Uterus (tissue), 4 donors: ENCODE data around the gene LYPD4. TPM values are rescaled to one million over a fixed set of nuclear protein-coding genes. Genes with fewer than 3 reads are reported as not detected.

ENCODE experiments used
- DNase-seq, 2 donors: peaks; one replicate each; pipeline ENCODE4 v3.0.0-alpha.2; 2019 to 2020
- H3K27ac ChIP-seq, 2 donors: fragments of 200-600 bp; sonication (generic); 1 replicate in 1 of 2; 2 replicates in 1 of 2; pipeline ENCODE4 v1.5.1; 2016 to 2018
- H3K27me3 ChIP-seq, 2 donors: fragments of 200-600 bp; sonication (generic); one replicate each; pipeline ENCODE4 v1.5.1; 2018 to 2019; ENCODE audit warnings: control low read depth in 1 of 2
- H3K36me3 ChIP-seq, 2 donors: fragments of 200-600 bp; sonication (generic); one replicate each; pipeline ENCODE4 v1.5.1; 2019; ENCODE audit warnings: control low read depth in 1 of 2
- H3K4me1 ChIP-seq, 2 donors: fragments of 200-600 bp; sonication (generic); one replicate each; pipeline ENCODE4 v1.5.1; 2018 to 2019; ENCODE audit warnings: control low read depth in 1 of 2
- H3K4me3 ChIP-seq, 2 donors: fragments of 200-600 bp; sonication (generic); 1 replicate in 1 of 2; 2 replicates in 1 of 2; pipeline ENCODE4 v1.5.1; 2018 to 2019; ENCODE audit warnings: mild to moderate bottlenecking in 1 of 2
- H3K9me3 ChIP-seq, 2 donors: fragments of 200-600 bp; sonication (generic); one replicate each; pipeline ENCODE4 v1.5.1; 2019; ENCODE audit warnings: control low read depth in 1 of 2
- CTCF ChIP-seq, 4 experiments: fragments of 200-600 bp in 2 of 4; fragments of 450-650 bp in 2 of 4; sonication (generic) in 2 of 4; IDR thresholded peaks; one replicate each; pipeline ENCODE4 v1.5.1; 2016 to 2019; ENCODE audit warnings: antibody characterized with exemption in 4 of 4, mild to moderate bottlenecking in 2 of 4, moderate library complexity in 1 of 4
- POLR2A ChIP-seq, 2 donors: fragments of 450-650 bp; IDR thresholded peaks; one replicate each; pipeline ENCODE4 v1.6.1; 2016; ENCODE audit warnings: antibody characterized with exemption in 2 of 2, mild to moderate bottlenecking in 1 of 2, moderate library complexity in 1 of 2
- intact Hi-C: fragments of 100-400 bp; cut with DNase I; formaldehyde crosslinking; loops from one replicate; pipeline ENCODE4 v1.15.1; 2023; ENCODE audit warnings: low total_unique reads
- total RNA-seq, 4 donors: library from RNA; depleted of rRNA in 3 of 4; stranded (reverse); fragments of >200 nt in 3 of 4; gene quantifications; one replicate each; pipeline versions ENCODE4 v1.1.0 to v1.2.4, GENCODE V29; 2014 to 2023
- donor health status: DM: yes; HTN: yes; CAD: no.

Gene LYPD4
- total RNA-seq, 4 donors from 2014 or later: not detected

GRCh38 chr19:41883463-41883820 is 39.0 kb upstream of the LYPD4 start:
- DNase-seq: no peak
- no peaks in the 10 kb centered on the region for H3K36me3 ChIP-seq
- H3K27me3 ChIP-seq: no peaks in the 10 kb centered on the region
- H3K27ac ChIP-seq: peak overlapping the region; percentile 77 to 81
- H3K4me1 ChIP-seq: peaks cover 0 to 7% of the 10 kb centered on the region in 2 donors
- intact Hi-C loops: no loop called here
- peak overlapping the region; percentile 67 to 86 for H3K4me3 ChIP-seq
- H3K9me3 ChIP-seq: no peaks in the 10 kb centered on the region
- TF ChIP-seq CTCF (IDR thresholded peaks at IDR 0.05): no peak
- TF ChIP-seq POLR2A (IDR thresholded peaks at IDR 0.05): no peak

GRCh38 chr19:41882568-41883462 is 38.3 kb upstream of the LYPD4 start, which contains the start of gene ARHGEF1:
Gene ARHGEF1, plus strand, starts transcription at chr19:41883184. Its CDS starts 4,899 bp downstream, at chr19:41888083.
- peaks cover 0 to 7% of the 10 kb centered on the region in 2 donors for H3K4me1 ChIP-seq
- no peaks in the 10 kb centered on the region for H3K27me3 ChIP-seq
- peak within 1 kb of the TSS; percentile 77 to 81 for H3K27ac ChIP-seq
- no peaks in the 10 kb centered on the region for H3K9me3 ChIP-seq
- no peaks in the 10 kb centered on the region for H3K36me3 ChIP-seq
- H3K4me3 ChIP-seq: peak within 1 kb of the TSS; percentile 67 to 86
- TF ChIP-seq CTCF (IDR thresholded peaks at IDR 0.05): peak in 1 of 4 experiments; percentile 3
- peak in 1 of 2 donors; percentile 35 for TF ChIP-seq POLR2A (IDR thresholded peaks at IDR 0.05)
- intact Hi-C loops: no loop called here
- peak; percentile 35 to 51 for DNase-seq

- Histone ChIP-seq H3K9me3 (no peaks in the 10 kb centered on the region), H3K27ac (no peak overlapping the region), H3K27me3 (no peaks in the 10 kb centered on the region), H3K4me3 (no peak overlapping the region), H3K36me3 (no peaks in the 10 kb centered on the region), H3K4me1 (peaks cover 0 to 7% of the 10 kb centered on the region in 2 donors)
- intact Hi-C loops: no loop called here
- TF ChIP-seq POLR2A (IDR thresholded peaks at IDR 0.05) (no peak), CTCF (IDR thresholded peaks at IDR 0.05) (no peak)
- no peak for DNase-seq
Observed at GRCh38 chr19:41880329-41880708, 35.8 kb upstream of the LYPD4 start.

- Histone ChIP-seq H3K9me3 (no peaks in the 10 kb centered on the region), H3K27me3 (no peaks in the 10 kb centered on the region), H3K27ac (no peak overlapping the region), H3K4me3 (no peak overlapping the region), H3K36me3 (no peaks in the 10 kb centered on the region), H3K4me1 (peaks cover 0 to 2% of the 10 kb centered on the region in 2 donors)
- intact Hi-C loops: no loop called here
- DNase-seq: no peak
- no peak for TF ChIP-seq CTCF (IDR thresholded peaks at IDR 0.05)
- no peak for TF ChIP-seq POLR2A (IDR thresholded peaks at IDR 0.05)
Observed at GRCh38 chr19:41879670-41880328, 35.3 kb upstream of the LYPD4 start.

- Histone ChIP-seq H3K27ac (no peak overlapping the region), H3K4me1 (no peaks in the 10 kb centered on the region), H3K9me3 (no peaks in the 10 kb centered on the region), H3K27me3 (no peaks in the 10 kb centered on the region), H3K4me3 (no peak overlapping the region), H3K36me3 (no peaks in the 10 kb centered on the region)
- TF ChIP-seq POLR2A (IDR thresholded peaks at IDR 0.05) (no peak), CTCF (IDR thresholded peaks at IDR 0.05) (no peak)
- no peak for DNase-seq
- intact Hi-C loops: no loop called here
Observed at GRCh38 chr19:41879080-41879479, 34.6 kb upstream of the LYPD4 start.
